Raji (cell line): ENCODE data around the gene CAPRIN2.

ENCODE experiments used
- POLR2A ChIP-seq: IDR thresholded peaks from 2 replicates; pipeline ENCODE4 v1.6.1; 2011; ENCODE audit warnings: low read depth, low read length, control low read depth; ENCODE audit not compliant: insufficient read depth

The CAPRIN2 gene

GRCh38 chr12:30782316-30783173 is 27.8 kb upstream of the CAPRIN2 start:
- TF ChIP-seq POLR2A, result no peak

- TF ChIP-seq POLR2A, result no peak
Measured at GRCh38 chr12:30779578-30779977, 24.8 kb upstream of the CAPRIN2 start.

- no peak for TF ChIP-seq POLR2A
Measured at GRCh38 chr12:30779178-30779577, 24.4 kb upstream of the CAPRIN2 start.

- TF ChIP-seq POLR2A, result no peak
Measured at GRCh38 chr12:30774599-30774998, 19.8 kb upstream of the CAPRIN2 start.

- TF ChIP-seq POLR2A, result no peak
Measured at GRCh38 chr12:30769802-30770201, 15.1 kb upstream of the CAPRIN2 start.

GRCh38 chr12:30764251-30764650 is 9.5 kb upstream of the CAPRIN2 start:
- no peak for TF ChIP-seq POLR2A

- no peak for TF ChIP-seq POLR2A
Measured at GRCh38 chr12:30763053-30763452, 8.3 kb upstream of the CAPRIN2 start.

GRCh38 chr12:30761730-30762129 is 7.0 kb upstream of the CAPRIN2 start:
- TF ChIP-seq POLR2A, result no peak

GRCh38 chr12:30757316-30757715 is 2.6 kb upstream of the CAPRIN2 start:
- no peak for TF ChIP-seq POLR2A

GRCh38 chr12:30756074-30756473 is 1.3 kb upstream of the CAPRIN2 start:
- TF ChIP-seq POLR2A, result no peak

GRCh38 chr12:30755395-30755762 is 628 bp upstream of the CAPRIN2 start:
- TF ChIP-seq POLR2A, result no peak

GRCh38 chr12:30754383-30754749 is 385 bp downstream of the CAPRIN2 start:
- no peak for TF ChIP-seq POLR2A

- no peak for TF ChIP-seq POLR2A
Measured at GRCh38 chr12:30753751-30754382, 884 bp downstream of the CAPRIN2 start.

- TF ChIP-seq POLR2A, result no peak
Measured at GRCh38 chr12:30753233-30753632, 1.5 kb downstream of the CAPRIN2 start.

- no peak for TF ChIP-seq POLR2A
Measured at GRCh38 chr12:30752255-30752654, 2.5 kb downstream of the CAPRIN2 start.

GRCh38 chr12:30748147-30748546 is 6.6 kb downstream of the CAPRIN2 start:
- TF ChIP-seq POLR2A, result no peak

- no peak for TF ChIP-seq POLR2A
Measured at GRCh38 chr12:30746190-30746589, 8.6 kb downstream of the CAPRIN2 start.

- no peak for TF ChIP-seq POLR2A
Measured at GRCh38 chr12:30744321-30744720, 10.4 kb downstream of the CAPRIN2 start.
